Neural progenitor cell (in vitro differentiated cells): ENCODE data around the gene NARF. TPM values are rescaled to one million over a fixed set of nuclear protein-coding genes. Genes with fewer than 3 reads are reported as not detected.

Experiments used
- DNase-seq: peaks from one replicate; pipeline ENCODE4 v3.0.0-alpha.2; 2016; ENCODE audit warnings: low spot score
- H2AFZ ChIP-seq: fragments of 200-600 bp; sonication (generic); replicated peaks from 2 replicates; pipeline ENCODE4 v1.6.1; 2016; ENCODE audit warnings: antibody characterized with exemption
- H3F3A ChIP-seq: fragments of 200-600 bp; sonication (generic); 2 replicates; pipeline ENCODE4 v1.6.1; 2016; ENCODE audit warnings: antibody characterized with exemption, low read depth
- H3K27ac ChIP-seq: fragments of 200-600 bp; sonication (generic); 2 replicates; pipeline ENCODE4 v1.5.1; 2016; ENCODE audit warnings: mild to moderate bottlenecking
- H3K27me3 ChIP-seq: fragments of 200-600 bp; sonication (generic); 2 replicates; pipeline ENCODE4 v1.6.1; 2016; ENCODE audit warnings: mild to moderate bottlenecking, moderate library complexity
- H3K36me3 ChIP-seq: fragments of 200-600 bp; sonication (generic); 2 replicates; pipeline ENCODE4 v1.5.1; 2016
- H3K4me1 ChIP-seq: fragments of 200-600 bp; sonication (generic); 2 replicates; pipeline ENCODE4 v1.6.1; 2016; ENCODE audit warnings: mixed run types
- H3K4me2 ChIP-seq: fragments of 200-600 bp; sonication (generic); 2 replicates; pipeline ENCODE4 v1.6.1; 2016
- H3K4me3 ChIP-seq: fragments of 200-600 bp; sonication (generic); 2 replicates; pipeline ENCODE4 v1.5.1; 2016
- H3K79me2 ChIP-seq: fragments of 200-600 bp; sonication (generic); 2 replicates; pipeline ENCODE4 v1.6.1; 2016; ENCODE audit warnings: low read depth
- H3K9ac ChIP-seq: fragments of 200-600 bp; sonication (generic); 2 replicates; pipeline ENCODE4 v1.6.1; 2016
- H3K9me3 ChIP-seq: fragments of 200-600 bp; sonication (generic); 2 replicates; pipeline ENCODE4 v1.5.1; 2016; ENCODE audit warnings: low read depth
- H4K20me1 ChIP-seq: fragments of 200-600 bp; sonication (generic); 2 replicates; pipeline ENCODE4 v1.6.1; 2016; ENCODE audit warnings: low read depth
- H3K27ac Mint-ChIP-seq: 3 replicates; pipeline ENCODE4 v1.8.0; 2021; ENCODE audit warnings: mixed read lengths
- H3K27me3 Mint-ChIP-seq: 2 replicates; pipeline ENCODE4 v1.8.0; 2022; ENCODE audit warnings: low read depth, mild to moderate bottlenecking, inconsistent platforms, moderate library complexity, mixed read lengths; ENCODE audit not compliant: insufficient read depth
- H3K36me3 Mint-ChIP-seq: 3 replicates; pipeline ENCODE4 v1.8.0; 2021; ENCODE audit warnings: mixed read lengths
- H3K4me1 Mint-ChIP-seq: 3 replicates; pipeline ENCODE4 v1.8.0; 2021; ENCODE audit warnings: mixed read lengths
- H3K4me3 Mint-ChIP-seq: 3 replicates; pipeline ENCODE4 v1.8.0; 2021; ENCODE audit warnings: mild to moderate bottlenecking, moderate library complexity, mixed read lengths
- H3K9me3 Mint-ChIP-seq: 3 replicates; pipeline ENCODE4 v1.8.0; 2020; ENCODE audit warnings: mixed read lengths
- CTCF ChIP-seq: fragments of 200-600 bp; sonication (generic); IDR thresholded peaks from 2 replicates; pipeline ENCODE4 v1.5.1; 2017; ENCODE audit warnings: antibody characterized with exemption, mild to moderate bottlenecking
- EZH2 ChIP-seq: fragments of 200-600 bp; sonication (generic); IDR thresholded peaks from 2 replicates; pipeline ENCODE4 v1.6.1; 2017; ENCODE audit warnings: antibody characterized with exemption, mild to moderate bottlenecking, moderate library complexity
- EZH2phosphoT487 ChIP-seq: fragments of 200-600 bp; sonication (generic); IDR thresholded peaks from 2 replicates; pipeline ENCODE4 v1.6.1; 2017; ENCODE audit warnings: antibody characterized with exemption
- total RNA-seq: library from RNA; depleted of rRNA; stranded (reverse); fragments of >200 nt; gene quantifications from 2 replicates; pipeline ENCODE4 v1.2.3, GENCODE V29; 2015; ENCODE audit warnings: low replicate concordance

NARF gene
- total RNA-seq, 1 donor from 2014 or later: 166 TPM

DNA sequence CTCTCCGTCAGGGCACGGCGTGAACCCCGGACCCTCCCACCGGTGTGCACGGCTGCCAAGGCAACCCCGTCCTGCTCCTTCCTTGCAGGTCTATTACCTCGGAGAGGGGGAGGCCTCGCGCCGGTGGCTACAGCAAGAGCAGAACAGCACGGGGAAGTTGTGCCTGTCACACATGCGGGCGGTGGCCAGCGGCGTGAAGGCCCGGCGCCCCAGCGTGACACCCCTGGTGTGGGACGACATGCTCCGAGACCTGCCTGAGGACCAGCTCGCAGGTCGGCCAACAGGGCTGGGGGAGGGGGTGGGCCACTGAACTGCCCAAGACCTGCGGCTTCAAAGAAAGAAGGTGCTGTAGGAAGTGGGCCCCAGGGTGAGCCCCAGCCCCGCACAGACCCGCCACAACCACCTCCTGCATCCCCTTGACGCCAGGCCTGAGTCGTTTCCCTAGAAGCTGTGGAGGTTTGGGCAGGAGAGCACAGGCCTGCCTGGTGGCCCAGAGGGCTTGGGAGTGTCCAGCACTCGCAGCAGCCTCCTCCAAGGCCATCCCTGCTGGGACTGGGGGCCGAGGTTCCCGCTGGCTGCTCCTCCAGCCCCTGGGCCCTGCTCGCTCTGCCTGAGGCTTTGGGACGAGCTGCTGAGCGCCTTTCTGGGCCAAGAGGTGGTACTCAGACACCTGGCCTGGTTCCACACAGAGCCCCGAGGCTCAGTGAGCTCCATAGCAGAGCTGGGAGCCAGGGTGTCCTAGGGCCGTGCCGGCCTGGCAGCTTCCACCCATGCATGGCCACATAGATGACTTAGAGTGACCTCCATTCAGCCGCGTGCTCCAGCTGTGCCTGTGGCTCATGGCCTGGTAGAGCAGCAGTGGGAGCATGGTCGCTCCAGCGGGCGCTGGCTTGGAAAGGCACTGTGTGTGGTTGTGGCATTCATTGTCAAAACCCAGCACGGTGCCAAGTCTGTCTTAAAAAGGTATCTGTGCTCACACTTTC, 22.6 kb upstream of the NARF start:
- Histone ChIP-seq H3K27me3 (no peaks in the 10 kb centered on the region), H3K36me3 (no peaks in the 10 kb centered on the region), H3K4me3 (no peak overlapping the region), H3K4me1 (no peaks in the 10 kb centered on the region), H2AFZ (no peak overlapping the region), H3K27ac (no peak overlapping the region), H3K79me2 (no peaks in the 10 kb centered on the region), H4K20me1 (no peaks in the 10 kb centered on the region), H3K4me2 (no peak overlapping the region), H3F3A (peaks cover 4% of the 10 kb centered on the region), H3K9me3 (no peaks in the 10 kb centered on the region), H3K9ac (no peak overlapping the region)
- H3K4me1 Mint-ChIP-seq: peaks cover 7% of the 10 kb centered on the region
- no peaks in the 10 kb centered on the region for H3K9me3 Mint-ChIP-seq
- H3K36me3 Mint-ChIP-seq: no peaks in the 10 kb centered on the region
- no peak overlapping the region for H3K27ac Mint-ChIP-seq
- TF ChIP-seq EZH2: no peak
- no peak for TF ChIP-seq CTCF
- TF ChIP-seq EZH2phosphoT487: no peak
- no peak overlapping the region for H3K4me3 Mint-ChIP-seq
- peaks cover 2% of the 10 kb centered on the region for H3K27me3 Mint-ChIP-seq
- DNase-seq: no peak

- H3K4me1 Mint-ChIP-seq: peaks cover 7% of the 10 kb centered on the region
- H3K4me1 ChIP-seq: no peaks in the 10 kb centered on the region
- no peak overlapping the region for H3K27ac ChIP-seq
- H3K4me3 ChIP-seq: no peak overlapping the region
- H3K4me3 Mint-ChIP-seq: no peak overlapping the region
- DNase-seq: no peak
- no peaks in the 10 kb centered on the region for H3K36me3 Mint-ChIP-seq
- H4K20me1 ChIP-seq: no peaks in the 10 kb centered on the region
- no peaks in the 10 kb centered on the region for H3K79me2 ChIP-seq
- no peak for TF ChIP-seq EZH2
- no peak for TF ChIP-seq CTCF
- TF ChIP-seq EZH2phosphoT487: no peak
- no peak overlapping the region for H3K27ac Mint-ChIP-seq
- H3K9me3 ChIP-seq: no peaks in the 10 kb centered on the region
- no peak overlapping the region for H2AFZ ChIP-seq
- no peak overlapping the region for H3K9ac ChIP-seq
- H3K9me3 Mint-ChIP-seq: no peaks in the 10 kb centered on the region
- peaks cover 4% of the 10 kb centered on the region for H3K27me3 Mint-ChIP-seq
- no peaks in the 10 kb centered on the region for H3K27me3 ChIP-seq
- H3K36me3 ChIP-seq: no peaks in the 10 kb centered on the region
- H3K4me2 ChIP-seq: no peak overlapping the region
- H3F3A ChIP-seq: peaks cover 4% of the 10 kb centered on the region
Measured at GRCh38 chr17:82436601-82437324, 21.8 kb upstream of the NARF start.

DNA sequence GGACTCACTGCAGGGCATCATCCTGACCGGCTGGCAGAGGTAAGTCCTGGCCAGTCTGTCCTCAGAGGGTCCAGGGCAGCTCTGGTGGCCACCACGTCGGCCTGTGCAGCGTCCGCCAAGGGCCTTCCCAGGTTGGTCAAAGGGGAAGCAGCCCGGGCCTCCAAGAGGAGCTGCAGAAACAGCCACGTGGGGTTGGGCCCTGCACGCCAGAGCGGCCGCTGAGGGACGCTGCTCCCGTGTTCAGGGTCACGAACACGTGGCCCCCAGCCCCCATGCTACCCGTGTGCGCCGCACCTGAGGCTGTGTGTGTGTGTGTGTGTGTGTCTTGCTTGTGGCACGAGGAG, 21.2 kb upstream of the NARF start:
- Histone ChIP-seq H3K4me1 (no peaks in the 10 kb centered on the region), H3K9ac (no peak overlapping the region), H3K9me3 (no peaks in the 10 kb centered on the region), H3K4me3 (no peak overlapping the region), H3K27me3 (no peaks in the 10 kb centered on the region), H4K20me1 (no peaks in the 10 kb centered on the region), H3K36me3 (no peaks in the 10 kb centered on the region), H3K4me2 (no peak overlapping the region), H3F3A (peaks cover 4% of the 10 kb centered on the region), H2AFZ (no peak overlapping the region), H3K27ac (no peak overlapping the region), H3K79me2 (no peaks in the 10 kb centered on the region)
- H3K4me3 Mint-ChIP-seq: no peak overlapping the region
- no peak for DNase-seq
- no peak overlapping the region for H3K27ac Mint-ChIP-seq
- peaks cover 7% of the 10 kb centered on the region for H3K4me1 Mint-ChIP-seq
- no peaks in the 10 kb centered on the region for H3K36me3 Mint-ChIP-seq
- TF ChIP-seq EZH2 (no peak), CTCF (no peak)
- peaks cover 5% of the 10 kb centered on the region for H3K27me3 Mint-ChIP-seq
- no peaks in the 10 kb centered on the region for H3K9me3 Mint-ChIP-seq
